HUES6 (cell line): Measurements from ENCODE around the gene CELA1.
"Not testable (repeated sequence)": the region's sequence is repeated elsewhere in the genome, so short reads cannot be mapped to it uniquely, and the experiment has no call there.

ENCODE experiments used
- H3K27ac ChIP-seq: 2 replicates; pipeline ENCODE4 v1.7.0; 2013; ENCODE audit warnings: low read depth, mild to moderate bottlenecking, low read length, inconsistent platforms
- H3K27me3 ChIP-seq: 2 replicates; pipeline ENCODE4 v1.6.1; 2013; ENCODE audit warnings: low read length; ENCODE audit not compliant: control insufficient read depth, insufficient read depth
- H3K36me3 ChIP-seq: 2 replicates; pipeline ENCODE4 v1.6.1; 2013; ENCODE audit warnings: low read length; ENCODE audit not compliant: control insufficient read depth, insufficient read depth
- H3K4me1 ChIP-seq: 2 replicates; pipeline ENCODE4 v1.6.1; 2013; ENCODE audit warnings: low read length; ENCODE audit not compliant: control insufficient read depth, insufficient read depth
- H3K4me3 ChIP-seq: 2 replicates; pipeline ENCODE4 v1.5.1; 2013; ENCODE audit warnings: low read depth, low read length
- H3K9ac ChIP-seq: one replicate; pipeline ENCODE4 v1.6.1; 2013; ENCODE audit warnings: mild to moderate bottlenecking, low read length
- H3K9me3 ChIP-seq: 2 replicates; pipeline ENCODE4 v1.6.1; 2013; ENCODE audit warnings: low read depth, low read length; ENCODE audit not compliant: control insufficient read depth, insufficient read depth

CELA1 gene

GRCh38 chr12:51341251-51342007 is 5.0 kb downstream of the CELA1 start:
- no peak overlapping the region for H3K9ac ChIP-seq
- no peaks in the 10 kb centered on the region for H3K36me3 ChIP-seq
- H3K27ac ChIP-seq: no peak overlapping the region
- H3K4me1 ChIP-seq: peaks cover 8% of the 10 kb centered on the region
- H3K27me3 ChIP-seq: no peaks in the 10 kb centered on the region
- no peaks in the 10 kb centered on the region for H3K9me3 ChIP-seq
- H3K4me3 ChIP-seq: peak overlapping the region; percentile 45

DNA sequence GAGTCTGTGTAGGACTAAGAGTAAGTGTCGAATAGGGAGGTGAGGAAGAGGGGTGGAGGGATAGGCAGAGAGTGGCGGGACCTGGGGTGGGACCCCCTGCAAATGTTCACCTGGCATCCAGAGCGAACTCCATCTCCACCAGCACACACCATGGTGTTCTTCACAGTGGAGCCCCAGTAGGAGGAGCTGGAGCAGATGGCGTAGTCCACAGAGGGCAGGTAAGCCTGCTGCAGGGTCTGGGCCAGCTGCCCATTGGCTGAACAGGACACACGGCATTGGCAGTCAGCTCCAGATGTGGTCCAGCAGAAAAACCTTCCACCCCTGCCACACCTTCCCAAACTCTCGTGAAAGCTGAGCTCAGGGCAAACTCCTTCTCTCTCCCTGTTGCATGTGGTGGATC is 6.7 kb downstream of the CELA1 start:
- H3K4me1 ChIP-seq: peaks cover 3% of the 10 kb centered on the region; the same call in 1 of the 2 replicates
- no peaks in the 10 kb centered on the region for H3K36me3 ChIP-seq
- H3K27ac ChIP-seq: no peak overlapping the region
- H3K4me3 ChIP-seq: no peak overlapping the region
- H3K27me3 ChIP-seq: no peaks in the 10 kb centered on the region
- no peak overlapping the region for H3K9ac ChIP-seq
- H3K9me3 ChIP-seq: no peaks in the 10 kb centered on the region

GRCh38 chr12:51337336-51337735 is 9.1 kb downstream of the CELA1 start:
- H3K4me1 ChIP-seq, H3K27ac ChIP-seq, H3K4me3 ChIP-seq, H3K27me3 ChIP-seq, H3K9ac ChIP-seq, H3K9me3 ChIP-seq, H3K36me3 ChIP-seq: not testable (repeated sequence)

DNA sequence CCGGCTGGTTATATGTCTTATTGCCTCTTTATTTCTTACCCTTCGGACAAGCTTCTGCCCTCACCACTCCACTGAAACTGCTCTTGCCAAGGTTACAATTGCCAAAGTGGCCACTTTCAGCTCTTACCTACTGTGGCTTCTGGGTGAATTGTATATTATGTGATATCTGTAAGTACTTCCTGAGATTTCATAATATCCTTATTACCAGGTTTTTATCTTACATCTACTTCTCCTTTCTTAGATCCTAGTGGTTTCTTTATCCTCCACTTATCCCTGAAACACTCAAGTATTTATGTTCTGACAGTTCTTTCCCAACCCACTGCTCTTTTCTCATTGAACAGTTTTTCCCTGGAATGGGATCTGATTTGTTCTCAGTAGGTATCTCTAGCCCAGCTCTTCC is 10.5 kb downstream of the CELA1 start:
- H3K27ac ChIP-seq: no peak overlapping the region

DNA sequence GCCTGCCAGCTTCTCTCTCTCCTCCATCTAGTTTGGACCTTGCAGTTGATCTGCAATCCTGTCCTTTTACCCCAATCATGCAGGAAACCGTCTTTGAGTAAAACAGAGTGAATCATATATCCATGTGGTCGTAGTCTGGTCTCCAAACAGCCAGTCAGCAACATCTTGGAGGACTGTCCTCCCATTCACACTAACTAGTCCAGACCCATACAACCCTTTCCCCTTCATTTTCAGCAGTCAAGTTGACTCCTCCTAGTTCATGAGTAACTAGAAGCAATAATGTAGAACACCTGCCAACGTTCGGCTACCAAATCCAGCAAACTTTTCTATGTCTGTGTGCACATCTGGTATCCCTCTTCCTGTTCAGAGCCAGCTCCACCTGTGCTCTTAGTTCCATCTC is 11.7 kb downstream of the CELA1 start:
- Histone ChIP-seq H3K27ac (no peak overlapping the region), H3K4me1 (no peaks in the 10 kb centered on the region), H3K4me3 (no peak overlapping the region), H3K27me3 (no peaks in the 10 kb centered on the region), H3K9me3 (no peaks in the 10 kb centered on the region), H3K36me3 (no peaks in the 10 kb centered on the region), H3K9ac (no peak overlapping the region)

More for the DNA sequence above, 10.5 kb downstream of the CELA1 start:
- no peaks in the 10 kb centered on the region for H3K4me1 ChIP-seq
- H3K4me3 ChIP-seq: no peak overlapping the region
- no peaks in the 10 kb centered on the region for H3K36me3 ChIP-seq
- no peaks in the 10 kb centered on the region for H3K27me3 ChIP-seq
- H3K9ac ChIP-seq: no peak overlapping the region
- H3K9me3 ChIP-seq: no peaks in the 10 kb centered on the region

GRCh38 chr12:51333536-51333935 is 12.9 kb downstream of the CELA1 start:
- Histone ChIP-seq H3K4me3 (no peak overlapping the region), H3K36me3 (no peaks in the 10 kb centered on the region), H3K9me3 (no peaks in the 10 kb centered on the region), H3K4me1 (no peaks in the 10 kb centered on the region), H3K27me3 (no peaks in the 10 kb centered on the region), H3K9ac (no peak overlapping the region), H3K27ac (no peak overlapping the region)

DNA sequence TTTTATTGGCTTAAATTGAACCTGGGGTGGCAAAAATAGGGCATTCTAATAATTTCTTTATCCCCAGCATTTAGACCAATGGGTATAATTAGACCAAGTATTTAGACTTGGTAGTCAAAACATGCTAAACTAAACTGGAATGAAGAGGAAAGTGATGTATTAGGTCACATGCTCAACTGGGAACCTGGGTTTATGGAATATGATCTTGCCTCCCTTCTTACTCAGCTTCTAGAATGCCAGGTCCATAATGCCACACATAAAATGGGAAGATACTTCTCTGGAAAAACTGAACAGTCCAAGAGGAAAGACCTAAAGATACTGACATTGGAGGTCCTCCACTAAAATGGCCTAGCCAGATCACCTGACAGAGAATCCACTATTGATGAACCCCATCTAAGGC is 16.3 kb downstream of the CELA1 start:
- Histone ChIP-seq H3K9me3 (no peaks in the 10 kb centered on the region), H3K9ac (no peak overlapping the region), H3K27me3 (no peaks in the 10 kb centered on the region), H3K4me1 (peaks cover 7% of the 10 kb centered on the region; the same call in 1 of the 2 replicates), H3K4me3 (no peak overlapping the region), H3K36me3 (no peaks in the 10 kb centered on the region), H3K27ac (no peak overlapping the region)

DNA sequence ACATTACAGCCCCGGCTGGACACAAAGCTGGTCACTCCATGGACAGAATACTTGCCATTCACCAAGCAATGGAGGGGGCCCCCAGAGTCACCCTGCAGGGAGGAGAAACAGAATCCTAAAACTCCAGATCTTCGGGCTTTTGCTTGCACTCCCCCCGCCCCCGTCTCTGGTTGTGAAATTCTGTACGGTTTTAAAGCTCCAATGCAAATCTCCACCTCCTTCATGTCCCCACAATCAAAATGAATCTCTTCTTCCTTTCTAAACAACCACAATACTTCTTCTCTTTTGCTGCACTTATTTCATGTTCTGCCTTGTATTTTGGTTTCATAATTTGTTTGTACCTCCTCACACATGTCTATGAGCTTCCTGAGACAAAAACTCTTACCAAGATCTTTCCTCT is 16.7 kb downstream of the CELA1 start:
- no peak overlapping the region for H3K27ac ChIP-seq
- no peak overlapping the region for H3K9ac ChIP-seq
- peaks cover 7% of the 10 kb centered on the region; the same call in 1 of the 2 replicates for H3K4me1 ChIP-seq
- no peak overlapping the region for H3K4me3 ChIP-seq
- no peaks in the 10 kb centered on the region for H3K9me3 ChIP-seq
- no peaks in the 10 kb centered on the region for H3K36me3 ChIP-seq
- H3K27me3 ChIP-seq: no peaks in the 10 kb centered on the region

- no peak overlapping the region for H3K9ac ChIP-seq
- H3K9me3 ChIP-seq: no peaks in the 10 kb centered on the region
- H3K4me3 ChIP-seq: no peak overlapping the region
- H3K27me3 ChIP-seq: no peaks in the 10 kb centered on the region
- no peaks in the 10 kb centered on the region for H3K36me3 ChIP-seq
- peaks cover 8% of the 10 kb centered on the region; the same call in 1 of the 2 replicates for H3K4me1 ChIP-seq
- no peak overlapping the region for H3K27ac ChIP-seq
Observed at GRCh38 chr12:51328587-51328986, 17.9 kb downstream of the CELA1 start.

DNA sequence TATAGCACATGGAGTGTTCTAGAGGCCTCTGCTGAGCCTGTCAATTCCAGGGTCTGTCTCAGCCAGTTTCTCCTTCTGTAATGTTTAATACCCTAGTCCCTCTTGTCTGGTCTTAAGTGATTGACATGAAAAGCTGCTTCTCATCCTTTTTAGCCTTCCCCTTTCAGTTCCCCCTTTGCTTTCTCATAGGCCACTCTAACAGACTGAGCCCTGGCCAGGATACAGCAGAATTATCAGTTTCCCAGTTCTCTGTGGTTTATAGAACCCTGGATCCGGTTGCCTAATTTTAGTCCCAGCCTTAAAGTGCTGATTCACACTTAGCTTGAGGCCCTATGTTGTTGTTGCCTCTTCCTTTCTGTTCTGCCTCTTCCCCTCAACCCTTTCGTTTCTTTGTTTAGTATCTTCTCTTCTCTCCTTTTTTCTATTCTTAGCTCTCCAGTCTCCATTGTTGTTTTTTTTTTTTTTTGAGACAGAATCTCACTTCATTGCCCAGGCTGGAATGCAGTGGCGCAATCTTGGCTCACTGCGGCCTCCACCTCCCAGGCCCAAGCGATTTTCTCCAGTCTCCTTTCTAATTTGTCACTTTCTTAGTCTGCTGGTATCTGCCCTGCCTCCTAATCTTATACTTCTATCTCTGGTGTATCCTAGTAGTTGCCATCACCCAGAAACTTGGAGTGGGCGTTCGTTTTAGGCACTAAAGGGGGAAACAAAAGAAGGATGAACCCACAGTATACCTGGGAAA is 19.6 kb downstream of the CELA1 start:
- Histone ChIP-seq H3K9me3 (no peaks in the 10 kb centered on the region), H3K9ac (no peak overlapping the region), H3K27ac (peak overlapping the region; percentile 5; the same call in 1 of the 2 replicates), H3K27me3 (no peaks in the 10 kb centered on the region), H3K36me3 (no peaks in the 10 kb centered on the region), H3K4me1 (peaks cover 16% of the 10 kb centered on the region), H3K4me3 (no peak overlapping the region)

- Histone ChIP-seq H3K4me1 (peaks cover 30% of the 10 kb centered on the region), H3K4me3 (no peak overlapping the region), H3K9ac (no peak overlapping the region), H3K9me3 (no peaks in the 10 kb centered on the region), H3K27me3 (no peaks in the 10 kb centered on the region), H3K36me3 (no peaks in the 10 kb centered on the region), H3K27ac (no peak overlapping the region)
Observed at GRCh38 chr12:51324953-51325352, 21.5 kb downstream of the CELA1 start.
